NCI-H526 (cell line): ENCODE data around the gene ZBTB12.
"Not testable (repeated sequence)": the region's sequence is repeated elsewhere in the genome, so short reads cannot be mapped to it uniquely, and the experiment has no call there.

Experiments used
- DNase-seq, 2 experiments: peaks; one replicate each; lab custom pipeline; 2025; lab: John Stamatoyannopoulos, UW

ZBTB12 gene

GRCh38 chr6:31920811-31921210, 18.9 kb upstream of the ZBTB12 start:
- no peak for DNase-seq

GRCh38 chr6:31919624-31920303, 17.9 kb upstream of the ZBTB12 start:
- DNase-seq: no peak

- no peak for DNase-seq
Observed at GRCh38 chr6:31918069-31918720, 16.3 kb upstream of the ZBTB12 start.

- DNase-seq: no peak
Observed at GRCh38 chr6:31915756-31916155, 13.9 kb upstream of the ZBTB12 start.

GRCh38 chr6:31915351-31915750, 13.5 kb upstream of the ZBTB12 start:
- no peak for DNase-seq

- DNase-seq: no peak
Observed at GRCh38 chr6:31911826-31912585, 10.1 kb upstream of the ZBTB12 start.

- DNase-seq: not testable (repeated sequence)
Observed at GRCh38 chr6:31909298-31909697, 7.4 kb upstream of the ZBTB12 start.

GRCh38 chr6:31908791-31909190, 6.9 kb upstream of the ZBTB12 start:
- no peak for DNase-seq

- DNase-seq: not testable (repeated sequence)
Observed at GRCh38 chr6:31908255-31908654, 6.4 kb upstream of the ZBTB12 start.

- DNase-seq: no peak
Observed at GRCh38 chr6:31907158-31907813, 5.4 kb upstream of the ZBTB12 start.

GRCh38 chr6:31906727-31907126, 4.8 kb upstream of the ZBTB12 start:
- DNase-seq: not testable (repeated sequence)

GRCh38 chr6:31906122-31906521, 4.2 kb upstream of the ZBTB12 start:
- DNase-seq: no peak

GRCh38 chr6:31905041-31905440, 3.2 kb upstream of the ZBTB12 start:
- DNase-seq: no peak

GRCh38 chr6:31903957-31904356, 2.1 kb upstream of the ZBTB12 start:
- no peak for DNase-seq

- DNase-seq: peak in 1 of 2 experiments; percentile 78
Observed at GRCh38 chr6:31901415-31901952, 402 bp downstream of the ZBTB12 start.

GRCh38 chr6:31900917-31901414, 920 bp downstream of the ZBTB12 start:
- DNase-seq: peak in 1 of 2 experiments; percentile 64

- no peak for DNase-seq
Observed at GRCh38 chr6:31899882-31900722, 1.8 kb downstream of the ZBTB12 start.

GRCh38 chr6:31899215-31899614, 2.7 kb downstream of the ZBTB12 start:
- DNase-seq: no peak

GRCh38 chr6:31898383-31899011, 3.4 kb downstream of the ZBTB12 start:
- peak; percentile 50 to 61 for DNase-seq

- peak; percentile 49 to 91 for DNase-seq
Observed at GRCh38 chr6:31897612-31898382, 4.1 kb downstream of the ZBTB12 start, which contains the start of gene EHMT2. Gene EHMT2, minus strand, starts transcription at chr6:31897698. Its CDS starts 21 bp downstream, at chr6:31897677.
